Peyer's patch (tissue), 4 donors: ENCODE measurements around the gene HHIPL1.

Experiments
- POLR2A ChIP-seq, 2 donors: fragments of 450-650 bp; IDR thresholded peaks; one replicate each; pipeline ENCODE4 v1.5.1; 2017; ENCODE audit warnings: antibody characterized with exemption in 2 of 2, mild to moderate bottlenecking in 2 of 2, moderate library complexity in 2 of 2
- TF ChIP-seq, protein P1 (sequence below), 6 experiments: fragments of 450-650 bp in 4 of 6; fragments of 200-600 bp in 2 of 6; sonication (generic) in 1 of 6; IDR thresholded peaks; one replicate each; pipeline ENCODE4 v1.5.1; 2017 to 2019; ENCODE audit warnings: antibody characterized with exemption in 6 of 6, mild to moderate bottlenecking in 3 of 6, moderate library complexity in 1 of 6

DNA sequence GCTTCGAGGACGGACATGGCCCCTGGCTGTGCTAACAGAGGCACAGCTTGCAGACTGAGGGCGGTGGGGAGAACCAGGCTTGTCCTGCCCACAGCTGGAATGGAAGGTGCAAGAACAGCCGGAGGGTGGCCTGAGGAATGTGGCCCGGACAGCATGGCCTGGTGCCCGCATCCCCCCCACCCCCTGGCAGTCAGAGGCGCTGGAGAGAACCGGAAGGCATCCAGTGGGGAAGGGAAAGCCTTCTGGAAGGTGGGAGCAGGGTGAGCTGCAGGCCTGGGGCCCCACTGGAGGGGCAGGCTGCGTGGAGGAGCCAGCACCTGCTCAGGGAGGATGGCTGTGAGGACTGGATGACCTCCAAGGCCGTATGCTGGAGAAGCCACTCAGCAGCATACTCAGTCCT, 31.0 kb downstream of the HHIPL1 start:
- no peak for TF ChIP-seq POLR2A (IDR thresholded peaks at IDR 0.05)
- TF ChIP-seq, protein P1, sequence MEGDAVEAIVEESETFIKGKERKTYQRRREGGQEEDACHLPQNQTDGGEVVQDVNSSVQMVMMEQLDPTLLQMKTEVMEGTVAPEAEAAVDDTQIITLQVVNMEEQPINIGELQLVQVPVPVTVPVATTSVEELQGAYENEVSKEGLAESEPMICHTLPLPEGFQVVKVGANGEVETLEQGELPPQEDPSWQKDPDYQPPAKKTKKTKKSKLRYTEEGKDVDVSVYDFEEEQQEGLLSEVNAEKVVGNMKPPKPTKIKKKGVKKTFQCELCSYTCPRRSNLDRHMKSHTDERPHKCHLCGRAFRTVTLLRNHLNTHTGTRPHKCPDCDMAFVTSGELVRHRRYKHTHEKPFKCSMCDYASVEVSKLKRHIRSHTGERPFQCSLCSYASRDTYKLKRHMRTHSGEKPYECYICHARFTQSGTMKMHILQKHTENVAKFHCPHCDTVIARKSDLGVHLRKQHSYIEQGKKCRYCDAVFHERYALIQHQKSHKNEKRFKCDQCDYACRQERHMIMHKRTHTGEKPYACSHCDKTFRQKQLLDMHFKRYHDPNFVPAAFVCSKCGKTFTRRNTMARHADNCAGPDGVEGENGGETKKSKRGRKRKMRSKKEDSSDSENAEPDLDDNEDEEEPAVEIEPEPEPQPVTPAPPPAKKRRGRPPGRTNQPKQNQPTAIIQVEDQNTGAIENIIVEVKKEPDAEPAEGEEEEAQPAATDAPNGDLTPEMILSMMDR (IDR thresholded peaks at IDR 0.05) = no peak
